OCI-LY1 (cell line): ENCODE measurements around the gene GNAI2.

Experiments
- H2AFZ ChIP-seq: fragments of 200-600 bp; sonication (generic), shearing (Covaris generic); 2 replicates; pipeline ENCODE4 v1.6.0; 2014; ENCODE audit warnings: antibody characterized with exemption, mild to moderate bottlenecking, low read length
- H3F3A ChIP-seq: fragments of 200-600 bp; sonication (generic), shearing (Covaris generic); 2 replicates; pipeline ENCODE4 v1.6.0; 2014; ENCODE audit warnings: mild to moderate bottlenecking, antibody characterized with exemption, low read length, moderate library complexity; ENCODE audit not compliant: insufficient read depth
- H3K27ac ChIP-seq: fragments of 200-600 bp; sonication (generic); 2 replicates; pipeline ENCODE4 v1.5.1; 2014; ENCODE audit warnings: low read length, mixed run types, mild to moderate bottlenecking, low read depth; ENCODE audit not compliant: poor library complexity, severe bottlenecking
- H3K27me3 ChIP-seq: fragments of 200-600 bp; sonication (generic); 2 replicates; pipeline ENCODE4 v1.6.0; 2014; ENCODE audit warnings: antibody characterized with exemption, mild to moderate bottlenecking, low read length, moderate library complexity; ENCODE audit not compliant: insufficient read depth
- H3K36me3 ChIP-seq: fragments of 200-600 bp; sonication (generic); 2 replicates; pipeline ENCODE4 v1.6.1; 2014; ENCODE audit warnings: mild to moderate bottlenecking, antibody characterized with exemption, low read length, moderate library complexity, mixed read lengths; ENCODE audit not compliant: insufficient read depth
- H3K4me1 ChIP-seq: fragments of 200-600 bp; sonication (generic); 2 replicates; pipeline ENCODE4 v1.5.1; 2014; ENCODE audit warnings: mild to moderate bottlenecking, low read length, moderate library complexity; ENCODE audit not compliant: insufficient read depth, severe bottlenecking
- H3K4me2 ChIP-seq: fragments of 200-600 bp; sonication (generic), shearing (Covaris generic); 2 replicates; pipeline ENCODE4 v1.6.1; 2014; ENCODE audit warnings: low read length
- H3K4me3 ChIP-seq: fragments of 200-600 bp; sonication (generic); 2 replicates; pipeline ENCODE4 v1.5.1; 2014; ENCODE audit warnings: low read length, low read depth, mild to moderate bottlenecking, mixed read lengths; ENCODE audit not compliant: poor library complexity, severe bottlenecking
- H3K79me2 ChIP-seq: fragments of 200-600 bp; shearing (Covaris generic); 2 replicates; pipeline ENCODE4 v1.6.1; 2016; ENCODE audit warnings: mixed run types, low read length, mixed read lengths; ENCODE audit not compliant: insufficient read depth
- H3K9ac ChIP-seq: fragments of 200-600 bp; sonication (generic), shearing (Covaris generic); 2 replicates; pipeline ENCODE4 v1.6.1; 2014; ENCODE audit warnings: mild to moderate bottlenecking, low read length, mixed read lengths
- H3K9me2 ChIP-seq: fragments of 200-600 bp; sonication (generic), shearing (Covaris generic); 2 replicates; pipeline ENCODE4 v1.6.1; 2014; ENCODE audit warnings: low read depth, mild to moderate bottlenecking, low read length, mixed read lengths
- H3K9me3 ChIP-seq: fragments of 200-600 bp; shearing (Covaris generic); 2 replicates; pipeline ENCODE4 v1.6.1; 2014; ENCODE audit warnings: low read length, mixed read lengths
- H4K20me1 ChIP-seq: fragments of 200-600 bp; sonication (generic), shearing (Covaris generic); 2 replicates; pipeline ENCODE4 v1.6.0; 2016; ENCODE audit warnings: mild to moderate bottlenecking, low read length; ENCODE audit not compliant: insufficient read depth
- EZH2 ChIP-seq: fragments of 200-600 bp; sonication (generic), shearing (Covaris generic); IDR thresholded peaks from 2 replicates; pipeline ENCODE4 v1.8.0; 2017; ENCODE audit warnings: borderline replicate concordance, mixed run types, mild to moderate bottlenecking, antibody characterized with exemption, low read length, moderate library complexity, mixed read lengths
- TF ChIP-seq, protein P1 (sequence below): fragments of 200-600 bp; sonication (generic), shearing (Covaris generic); IDR thresholded peaks from 2 replicates; pipeline ENCODE4 v1.5.1; 2017; ENCODE audit warnings: mild to moderate bottlenecking, antibody characterized with exemption, low read length, moderate library complexity, mixed read lengths

GNAI2 gene

DNA sequence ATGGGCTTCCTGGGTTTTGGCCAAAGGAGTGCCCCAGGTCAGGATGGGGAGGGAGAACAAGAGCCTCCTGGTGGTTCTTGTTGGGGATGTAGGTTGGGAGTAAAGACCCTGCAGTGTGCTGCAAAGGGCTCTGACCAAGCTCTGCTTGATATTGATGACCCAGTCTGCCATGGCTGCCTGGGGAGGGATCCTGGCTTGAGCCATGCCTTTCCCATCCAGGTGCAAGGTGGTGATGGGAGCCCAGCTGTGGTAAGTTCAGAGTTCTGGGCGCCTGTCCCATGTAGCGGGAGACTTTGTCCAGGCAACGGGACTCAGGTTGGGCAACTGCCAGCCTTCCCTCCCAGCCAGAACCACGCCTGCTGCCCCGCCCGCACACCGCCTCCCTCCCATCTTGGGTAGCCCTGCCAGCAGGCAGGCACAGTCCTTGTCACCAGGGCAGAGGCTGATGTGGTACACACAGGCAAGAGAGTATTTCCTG, 2.6 kb downstream of the GNAI2 start:
- H3K79me2 ChIP-seq, result peaks cover 28% of the 10 kb centered on the region
- no peaks in the 10 kb centered on the region for H4K20me1 ChIP-seq
- H3K4me2 ChIP-seq, result peak overlapping the region; percentile 98
- peak overlapping the region; percentile 78 for H3K27ac ChIP-seq
- no peaks in the 10 kb centered on the region for H3K9me3 ChIP-seq
- TF ChIP-seq EZH2, result no peak
- TF ChIP-seq, protein P1, sequence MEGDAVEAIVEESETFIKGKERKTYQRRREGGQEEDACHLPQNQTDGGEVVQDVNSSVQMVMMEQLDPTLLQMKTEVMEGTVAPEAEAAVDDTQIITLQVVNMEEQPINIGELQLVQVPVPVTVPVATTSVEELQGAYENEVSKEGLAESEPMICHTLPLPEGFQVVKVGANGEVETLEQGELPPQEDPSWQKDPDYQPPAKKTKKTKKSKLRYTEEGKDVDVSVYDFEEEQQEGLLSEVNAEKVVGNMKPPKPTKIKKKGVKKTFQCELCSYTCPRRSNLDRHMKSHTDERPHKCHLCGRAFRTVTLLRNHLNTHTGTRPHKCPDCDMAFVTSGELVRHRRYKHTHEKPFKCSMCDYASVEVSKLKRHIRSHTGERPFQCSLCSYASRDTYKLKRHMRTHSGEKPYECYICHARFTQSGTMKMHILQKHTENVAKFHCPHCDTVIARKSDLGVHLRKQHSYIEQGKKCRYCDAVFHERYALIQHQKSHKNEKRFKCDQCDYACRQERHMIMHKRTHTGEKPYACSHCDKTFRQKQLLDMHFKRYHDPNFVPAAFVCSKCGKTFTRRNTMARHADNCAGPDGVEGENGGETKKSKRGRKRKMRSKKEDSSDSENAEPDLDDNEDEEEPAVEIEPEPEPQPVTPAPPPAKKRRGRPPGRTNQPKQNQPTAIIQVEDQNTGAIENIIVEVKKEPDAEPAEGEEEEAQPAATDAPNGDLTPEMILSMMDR, result no peak
- H3K36me3 ChIP-seq, result peaks cover 9% of the 10 kb centered on the region; the same call in 1 of the 2 replicates
- peaks cover 60% of the 10 kb centered on the region for H3K4me1 ChIP-seq
- H3F3A ChIP-seq, result no peaks in the 10 kb centered on the region
- H2AFZ ChIP-seq, result no peak overlapping the region
- H3K27me3 ChIP-seq, result no peaks in the 10 kb centered on the region
- peak overlapping the region; percentile 88 for H3K9ac ChIP-seq
- H3K9me2 ChIP-seq, result no peaks in the 10 kb centered on the region
- peak overlapping the region; percentile 93 for H3K4me3 ChIP-seq

DNA sequence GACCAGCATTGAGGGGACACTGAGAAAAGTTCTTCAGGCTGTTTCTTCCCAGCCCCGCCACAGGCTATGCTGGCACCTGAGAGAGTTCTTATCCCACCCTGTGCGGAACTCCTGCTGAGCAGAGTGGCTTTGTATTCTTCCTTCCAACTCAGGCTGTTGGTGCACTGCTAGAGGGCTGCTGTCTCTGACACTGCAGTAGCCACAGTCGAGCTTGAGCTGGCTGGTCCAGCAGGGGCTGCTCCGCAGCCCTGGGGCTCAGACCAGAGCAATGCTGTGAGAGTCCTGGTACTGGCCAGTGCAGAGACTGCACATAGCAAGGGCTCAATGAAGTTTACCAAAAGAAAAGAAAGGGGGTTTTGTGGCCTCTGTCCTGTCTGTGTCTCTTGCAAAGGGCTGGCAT, 3.6 kb downstream of the GNAI2 start:
- H3K36me3 ChIP-seq, result peaks cover 9% of the 10 kb centered on the region; the same call in 1 of the 2 replicates
- H4K20me1 ChIP-seq, result no peaks in the 10 kb centered on the region
- H3K4me3 ChIP-seq, result no peak overlapping the region
- H3F3A ChIP-seq, result no peaks in the 10 kb centered on the region
- peaks cover 28% of the 10 kb centered on the region for H3K79me2 ChIP-seq
- H3K27ac ChIP-seq, result no peak overlapping the region
- TF ChIP-seq EZH2, result no peak
- TF ChIP-seq, protein P1, result no peak
- no peak overlapping the region for H2AFZ ChIP-seq
- H3K4me2 ChIP-seq, result no peak overlapping the region; the same call in 1 of the 2 replicates
- no peaks in the 10 kb centered on the region for H3K9me3 ChIP-seq
- H3K9me2 ChIP-seq, result no peaks in the 10 kb centered on the region
- H3K9ac ChIP-seq, result no peak overlapping the region; the same call in 1 of the 2 replicates
- H3K4me1 ChIP-seq, result peaks cover 61% of the 10 kb centered on the region
- no peaks in the 10 kb centered on the region for H3K27me3 ChIP-seq

DNA sequence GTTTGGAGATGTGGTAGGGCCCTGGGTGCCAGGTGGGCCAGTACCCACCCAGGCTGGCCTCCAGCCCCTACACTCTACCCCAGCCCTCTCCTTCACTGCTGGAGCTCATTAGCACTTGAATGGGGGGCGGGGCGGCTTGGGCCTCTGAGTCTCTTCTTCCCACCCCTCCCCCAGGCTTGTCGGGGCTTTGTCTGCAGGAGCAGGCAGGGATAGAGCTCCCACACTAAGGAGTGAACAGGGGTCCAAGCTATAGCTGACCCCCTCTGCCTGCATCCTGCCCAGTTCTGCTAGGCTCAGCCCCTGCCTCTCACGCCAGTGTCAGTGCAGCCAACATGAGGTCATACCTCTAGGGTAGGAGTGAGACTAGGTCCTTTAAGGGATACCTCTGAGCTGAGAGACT, 5.2 kb downstream of the GNAI2 start:
- peak overlapping the region; percentile 45; the same call in 1 of the 2 replicates for H3K4me2 ChIP-seq
- no peak overlapping the region; the same call in 1 of the 2 replicates for H3K9ac ChIP-seq
- peaks cover 9% of the 10 kb centered on the region; the same call in 1 of the 2 replicates for H3K36me3 ChIP-seq
- H2AFZ ChIP-seq, result no peak overlapping the region
- no peak for TF ChIP-seq EZH2
- TF ChIP-seq, protein P1, result no peak
- no peaks in the 10 kb centered on the region for H3K9me2 ChIP-seq
- H3F3A ChIP-seq, result no peaks in the 10 kb centered on the region
- no peaks in the 10 kb centered on the region for H3K9me3 ChIP-seq
- H3K4me1 ChIP-seq, result peaks cover 62% of the 10 kb centered on the region
- H3K79me2 ChIP-seq, result peaks cover 28% of the 10 kb centered on the region
- H3K27ac ChIP-seq, result peak overlapping the region; percentile 85
- H4K20me1 ChIP-seq, result no peaks in the 10 kb centered on the region
- H3K27me3 ChIP-seq, result no peaks in the 10 kb centered on the region
- no peak overlapping the region for H3K4me3 ChIP-seq
